Omental fat pad (tissue), 4 donors: Measurements from ENCODE around the gene GPA33. TPM values are rescaled to one million over a fixed set of nuclear protein-coding genes. Genes with fewer than 3 reads are reported as not detected.

Experiments
- ATAC-seq: fragments of 150-250 bp; one replicate; pipeline ENCODE4 v1.9.1; 2016; ENCODE audit warnings: mild to moderate bottlenecking, moderate library complexity; ENCODE audit not compliant: low FRiP score
- DNase-seq: peaks from one replicate; pipeline ENCODE4 v3.0.0-alpha.2; 2019; ENCODE audit warnings: low spot score
- total RNA-seq, 4 donors: library from RNA; depleted of rRNA; stranded (reverse); fragments of >200 nt; gene quantifications; one replicate each; pipeline ENCODE4 v1.1.0, GENCODE V29; 2016
- TF ChIP-seq, protein P1 (sequence below), 3 donors: fragments of 450-650 bp; IDR thresholded peaks; one replicate each; pipeline ENCODE4 v1.5.1; 2016 to 2017; ENCODE audit warnings: antibody characterized with exemption in 3 of 3, mild to moderate bottlenecking in 3 of 3, moderate library complexity in 2 of 3

GPA33 gene
- total RNA-seq, 4 donors from 2014 or later: 0.37 to 0.72 TPM; not detected in 2

DNA sequence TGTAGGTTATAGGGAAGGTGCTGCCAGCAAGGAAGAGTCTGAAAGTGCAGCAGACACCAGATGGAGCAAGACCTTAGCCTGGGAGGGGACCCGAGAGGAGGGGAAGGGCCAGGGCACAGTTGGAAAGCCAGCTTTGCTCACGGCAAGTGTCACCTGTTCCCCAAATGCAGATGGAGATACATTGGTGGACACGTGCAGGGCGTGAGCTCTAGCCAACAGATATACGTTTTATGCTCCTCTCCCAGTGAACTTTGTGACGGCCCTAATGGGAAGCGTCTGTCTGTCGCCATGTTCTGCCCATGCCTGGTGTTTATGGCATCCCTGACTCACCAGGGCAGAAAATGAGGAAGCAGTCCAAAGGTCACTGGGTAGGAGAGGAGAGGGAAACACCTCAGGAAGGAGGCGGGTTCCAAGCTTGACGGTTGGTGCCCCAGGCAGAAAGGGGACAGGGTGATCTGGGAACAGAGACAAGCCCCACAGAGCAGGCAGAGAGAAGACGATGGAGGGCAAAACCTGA lies 7.6 kb downstream of the GPA33 start:
- DNase-seq (no peak), ATAC-seq (no peak)
- TF ChIP-seq, protein P1, sequence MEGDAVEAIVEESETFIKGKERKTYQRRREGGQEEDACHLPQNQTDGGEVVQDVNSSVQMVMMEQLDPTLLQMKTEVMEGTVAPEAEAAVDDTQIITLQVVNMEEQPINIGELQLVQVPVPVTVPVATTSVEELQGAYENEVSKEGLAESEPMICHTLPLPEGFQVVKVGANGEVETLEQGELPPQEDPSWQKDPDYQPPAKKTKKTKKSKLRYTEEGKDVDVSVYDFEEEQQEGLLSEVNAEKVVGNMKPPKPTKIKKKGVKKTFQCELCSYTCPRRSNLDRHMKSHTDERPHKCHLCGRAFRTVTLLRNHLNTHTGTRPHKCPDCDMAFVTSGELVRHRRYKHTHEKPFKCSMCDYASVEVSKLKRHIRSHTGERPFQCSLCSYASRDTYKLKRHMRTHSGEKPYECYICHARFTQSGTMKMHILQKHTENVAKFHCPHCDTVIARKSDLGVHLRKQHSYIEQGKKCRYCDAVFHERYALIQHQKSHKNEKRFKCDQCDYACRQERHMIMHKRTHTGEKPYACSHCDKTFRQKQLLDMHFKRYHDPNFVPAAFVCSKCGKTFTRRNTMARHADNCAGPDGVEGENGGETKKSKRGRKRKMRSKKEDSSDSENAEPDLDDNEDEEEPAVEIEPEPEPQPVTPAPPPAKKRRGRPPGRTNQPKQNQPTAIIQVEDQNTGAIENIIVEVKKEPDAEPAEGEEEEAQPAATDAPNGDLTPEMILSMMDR (IDR thresholded peaks at IDR 0.05): no peak

DNA sequence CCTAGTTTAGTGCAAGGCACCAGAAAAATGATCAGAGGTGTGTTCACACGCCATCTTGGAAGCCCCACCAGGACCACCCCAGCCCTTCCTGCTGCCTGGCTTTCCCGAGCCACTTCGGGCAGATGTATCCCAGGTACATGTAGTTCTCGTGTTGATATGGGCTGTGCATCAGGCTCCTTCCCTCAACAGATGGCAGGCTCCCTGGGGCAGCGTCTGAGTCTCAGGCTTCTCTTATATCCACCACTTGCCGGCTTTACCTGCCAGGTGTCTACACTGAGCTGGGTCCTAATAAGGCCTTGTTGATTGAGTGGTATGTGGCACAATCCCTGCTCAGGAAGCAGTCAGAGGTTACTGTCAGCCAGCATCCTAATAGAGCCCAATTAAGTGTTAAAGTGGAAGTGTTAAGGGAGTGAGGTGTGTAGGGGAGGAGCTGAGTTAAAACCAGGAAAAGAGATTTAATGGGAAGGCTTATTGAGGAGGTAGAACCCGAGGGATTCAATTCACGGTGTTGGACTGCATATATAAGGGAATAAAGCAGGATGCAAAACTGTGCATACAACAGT lies 8.5 kb downstream of the GPA33 start:
- DNase-seq (no peak), ATAC-seq (no peak)
- TF ChIP-seq, protein P1 (IDR thresholded peaks at IDR 0.05): no peak

DNA sequence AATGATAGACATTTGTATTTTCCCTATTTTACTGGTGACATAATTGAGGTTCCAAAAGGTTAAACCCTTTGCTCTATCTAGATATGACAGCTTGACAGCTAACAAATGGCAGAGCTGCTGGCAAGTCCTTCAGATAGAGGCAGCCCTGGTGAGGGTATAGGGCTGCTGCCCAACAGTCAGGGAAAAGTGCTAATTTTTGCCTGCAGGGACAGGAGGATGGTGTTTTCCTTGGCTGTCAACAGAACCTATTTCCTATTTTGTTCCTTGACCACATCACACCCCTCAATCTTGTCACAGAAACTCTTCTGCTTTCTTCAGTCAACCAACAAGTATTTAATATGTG lies 12.3 kb downstream of the GPA33 start:
- ATAC-seq (no peak), DNase-seq (no peak)
- TF ChIP-seq, protein P1 (IDR thresholded peaks at IDR 0.05): no peak

DNA sequence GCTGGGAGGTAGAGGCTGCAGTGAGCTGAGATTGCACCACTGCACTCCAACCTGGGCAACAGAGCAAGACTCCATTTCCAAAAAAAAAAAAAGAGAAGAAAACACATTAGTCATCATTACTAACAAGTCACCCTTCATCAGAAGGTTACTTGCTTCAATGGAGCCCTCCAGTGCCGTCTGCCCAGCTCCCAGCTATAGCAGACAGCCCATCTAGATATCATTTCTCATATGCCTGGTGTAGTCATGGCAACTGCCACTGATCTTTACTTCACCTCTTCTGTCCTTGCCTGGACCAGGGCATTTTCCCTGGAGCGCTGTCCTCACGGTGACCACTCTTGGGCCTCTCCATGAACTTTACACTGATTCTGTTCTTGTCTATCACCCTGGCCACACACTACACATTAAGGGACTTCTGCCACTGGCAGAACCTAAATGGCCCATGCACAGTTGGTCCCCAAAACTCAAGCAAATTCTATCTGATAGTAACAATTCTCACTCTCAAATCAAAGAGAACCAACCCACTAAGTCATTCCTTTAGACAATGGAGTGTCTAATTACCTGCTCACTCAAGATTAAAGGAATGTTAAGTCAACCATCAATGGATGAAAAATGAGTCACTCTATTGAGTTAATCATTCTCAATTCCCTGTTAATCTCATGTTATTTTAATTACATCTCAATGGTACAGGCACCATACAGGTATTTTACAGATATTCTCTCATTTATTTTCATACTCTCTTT lies 12.9 kb downstream of the GPA33 start:
- DNase-seq (no peak), ATAC-seq (no peak)
- TF ChIP-seq, protein P1 (IDR thresholded peaks at IDR 0.05): no peak

DNA sequence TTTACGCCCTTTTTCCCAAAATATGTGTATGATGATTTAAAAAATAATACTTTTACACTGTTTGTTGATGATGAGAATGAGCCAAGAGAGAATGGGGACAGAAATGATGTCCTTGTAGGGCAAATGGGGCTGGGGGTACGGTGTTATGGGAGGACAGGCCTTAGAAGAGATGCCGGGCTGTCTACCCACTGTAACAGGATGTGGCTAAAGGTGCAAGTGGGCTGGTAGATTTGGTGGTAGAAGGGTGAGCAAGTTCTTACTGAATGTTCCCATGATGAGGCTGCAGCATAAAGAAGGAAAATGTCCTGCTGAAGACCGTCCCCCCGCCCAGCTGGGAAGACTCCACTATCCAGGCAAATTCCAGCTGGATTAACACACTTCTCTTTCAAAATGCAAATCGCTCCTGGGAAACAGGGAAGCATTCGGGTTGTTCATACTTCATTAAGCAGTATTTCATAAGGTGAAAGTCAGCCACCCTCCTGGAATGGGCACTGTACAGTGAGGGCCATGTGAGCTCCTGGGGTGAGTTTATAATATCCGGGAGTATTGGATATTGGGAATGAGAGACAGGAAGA lies 14.0 kb downstream of the GPA33 start:
- no peak for ATAC-seq
- no peak for DNase-seq
- TF ChIP-seq, protein P1 (IDR thresholded peaks at IDR 0.05): no peak

DNA sequence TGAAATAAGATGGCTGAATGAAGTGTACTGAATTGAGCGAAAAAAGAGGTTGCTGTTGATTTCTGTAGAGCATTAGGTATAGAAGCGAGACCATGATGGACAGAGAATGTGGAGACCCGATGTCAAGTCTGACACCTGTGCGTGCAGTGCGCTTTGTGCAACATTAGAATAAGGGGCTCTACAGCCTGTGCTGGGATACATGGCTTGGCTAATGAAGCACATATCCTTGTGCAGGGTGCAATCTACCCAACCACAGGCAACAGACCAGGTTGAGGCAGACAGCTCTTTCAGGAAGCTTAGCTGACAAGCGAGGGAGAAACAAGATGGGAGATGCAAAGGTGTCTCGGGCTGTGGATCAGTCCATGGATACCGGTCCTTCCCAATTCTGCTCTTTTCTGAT lies 18.9 kb downstream of the GPA33 start:
- DNase-seq: no peak
- TF ChIP-seq, protein P1 (IDR thresholded peaks at IDR 0.05): no peak
- ATAC-seq: no peak
